DMS153 treated with DMSO at 0.1 percent for 48 hours (cell line): ENCODE data around the gene BRAT1.
"Not testable (repeated sequence)": the region's sequence is repeated elsewhere in the genome, so short reads cannot be mapped to it uniquely, and the experiment has no call there.

ENCODE experiments used
- DNase-seq: peaks from one replicate; lab custom pipeline; 2025; ENCODE audit not compliant: unreplicated experiment; lab: John Stamatoyannopoulos, UW

Gene BRAT1

GRCh38 chr7:2539031-2539911, 16.1 kb downstream of the BRAT1 start:
- no peak for DNase-seq

DNA sequence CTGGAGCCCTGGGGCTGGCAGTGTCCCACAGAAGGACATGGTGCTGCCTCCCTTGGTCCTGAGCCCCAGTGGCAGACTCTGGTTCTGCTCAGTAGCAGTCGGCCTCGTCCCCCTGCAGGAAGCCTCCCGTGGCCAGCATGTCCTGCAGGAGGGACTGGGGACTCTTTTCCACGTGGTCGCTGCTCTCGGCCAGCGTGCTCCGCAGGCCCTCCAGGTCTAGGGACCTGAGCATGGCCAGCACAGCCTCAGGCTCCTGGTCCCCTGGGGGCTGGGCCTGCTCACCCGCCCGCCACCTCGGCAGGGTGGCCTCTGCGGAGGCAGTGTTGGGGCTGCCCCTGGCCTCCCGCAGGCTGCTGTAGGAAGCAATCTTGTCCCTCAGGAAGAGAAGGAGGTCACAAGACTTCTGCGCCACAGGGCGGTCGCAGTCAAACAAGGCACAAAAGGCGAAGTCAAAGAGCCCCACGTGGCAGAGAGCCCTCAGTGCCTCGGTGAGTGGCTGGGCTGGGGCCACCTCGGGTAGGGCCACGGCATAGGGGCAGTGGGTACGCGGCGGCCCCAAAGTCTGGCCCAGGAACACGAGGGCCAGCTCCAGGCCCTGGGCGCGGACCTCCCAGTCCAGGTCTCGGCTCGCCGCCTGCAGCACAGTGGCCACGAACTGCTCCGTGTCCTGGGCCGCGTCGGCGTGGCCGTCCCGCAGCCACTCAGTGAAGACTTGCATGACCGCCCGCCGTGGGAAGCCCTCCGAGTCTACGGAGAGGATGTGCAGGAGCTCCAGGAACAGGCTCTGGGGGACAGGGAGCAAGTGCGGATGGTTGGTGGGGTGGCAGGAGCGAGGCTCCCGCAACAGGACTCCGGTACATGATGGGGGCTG, 17.1 kb downstream of the BRAT1 start:
- no peak for DNase-seq

GRCh38 chr7:2535872-2536627, 19.3 kb downstream of the BRAT1 start:
- not testable (repeated sequence) for DNase-seq

- not testable (repeated sequence) for DNase-seq
Observed at GRCh38 chr7:2534214-2534613, 21.1 kb downstream of the BRAT1 start.

- DNase-seq: not testable (repeated sequence)
Observed at GRCh38 chr7:2533566-2533965, 21.8 kb downstream of the BRAT1 start.

GRCh38 chr7:2532816-2533215, 22.5 kb downstream of the BRAT1 start:
- DNase-seq: not testable (repeated sequence)

- peak; percentile 41 for DNase-seq
Observed at GRCh38 chr7:2532199-2532772, 23.0 kb downstream of the BRAT1 start.

DNA sequence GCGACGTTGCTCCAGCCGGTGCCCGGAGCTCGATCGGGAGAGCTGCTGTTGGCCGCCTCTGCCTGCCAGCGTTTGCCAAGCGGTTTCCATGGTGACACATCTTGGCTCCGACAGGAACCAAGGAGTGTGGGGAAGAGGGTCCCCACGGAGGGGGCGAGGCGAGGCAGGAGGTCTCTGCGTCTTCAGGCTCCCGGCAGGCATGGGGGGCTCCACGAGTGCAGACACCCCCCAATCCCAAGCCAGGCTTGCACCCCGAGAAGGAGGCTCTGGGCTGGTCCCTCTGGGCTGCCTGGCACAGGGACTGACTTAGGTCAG, 23.6 kb downstream of the BRAT1 start:
- not testable (repeated sequence) for DNase-seq

- DNase-seq: peak; percentile 85
Observed at GRCh38 chr7:2530994-2531795, 24.1 kb downstream of the BRAT1 start.

DNA sequence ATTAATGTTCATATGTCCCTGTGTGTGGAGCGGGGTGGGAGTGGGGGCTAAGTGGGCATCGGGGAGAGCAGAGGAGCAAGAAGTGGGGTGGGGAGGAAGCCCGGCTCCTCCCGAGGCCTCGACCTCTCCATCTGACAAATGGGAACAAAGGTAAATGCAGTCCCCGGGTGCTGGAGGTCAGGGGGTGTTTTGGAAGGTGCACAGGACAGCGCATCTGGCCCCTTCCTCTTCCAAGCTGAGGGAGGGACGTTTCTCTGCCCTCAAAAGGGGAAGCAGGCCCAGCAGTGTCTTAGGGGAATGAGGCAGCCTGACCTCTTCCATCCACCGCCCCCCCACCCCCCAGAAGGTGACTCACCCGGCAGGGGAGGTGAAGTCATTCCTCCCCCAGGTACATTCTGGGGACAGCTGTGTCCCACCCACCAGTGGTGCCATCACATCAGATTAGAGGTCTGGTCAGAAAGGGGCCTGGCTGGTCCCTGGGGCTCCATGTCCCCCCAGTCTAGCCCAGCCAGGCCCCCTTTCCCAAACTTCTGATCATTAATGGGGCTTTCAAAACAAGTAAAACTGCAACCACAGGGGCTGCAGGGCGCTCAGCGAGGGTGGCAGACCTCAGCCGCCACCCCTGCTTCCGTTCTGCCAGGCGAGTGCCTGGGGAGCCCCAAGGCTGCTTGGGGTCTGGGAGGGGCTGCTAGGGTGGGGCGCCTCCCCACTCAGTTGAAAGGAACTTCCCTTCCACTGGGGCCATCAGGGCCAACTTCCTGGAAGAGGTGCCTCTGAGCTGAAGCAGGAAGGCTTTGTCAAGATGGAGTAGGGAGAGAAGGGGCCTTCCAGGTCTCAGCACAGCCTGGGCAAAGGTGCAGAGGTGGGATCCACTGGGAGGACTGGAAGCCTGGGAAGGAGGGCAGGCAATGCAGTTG, 25.0 kb downstream of the BRAT1 start:
- DNase-seq: peak; percentile 85

- peak; percentile 28 for DNase-seq
Observed at GRCh38 chr7:2529161-2530070, 25.9 kb downstream of the BRAT1 start.

DNA sequence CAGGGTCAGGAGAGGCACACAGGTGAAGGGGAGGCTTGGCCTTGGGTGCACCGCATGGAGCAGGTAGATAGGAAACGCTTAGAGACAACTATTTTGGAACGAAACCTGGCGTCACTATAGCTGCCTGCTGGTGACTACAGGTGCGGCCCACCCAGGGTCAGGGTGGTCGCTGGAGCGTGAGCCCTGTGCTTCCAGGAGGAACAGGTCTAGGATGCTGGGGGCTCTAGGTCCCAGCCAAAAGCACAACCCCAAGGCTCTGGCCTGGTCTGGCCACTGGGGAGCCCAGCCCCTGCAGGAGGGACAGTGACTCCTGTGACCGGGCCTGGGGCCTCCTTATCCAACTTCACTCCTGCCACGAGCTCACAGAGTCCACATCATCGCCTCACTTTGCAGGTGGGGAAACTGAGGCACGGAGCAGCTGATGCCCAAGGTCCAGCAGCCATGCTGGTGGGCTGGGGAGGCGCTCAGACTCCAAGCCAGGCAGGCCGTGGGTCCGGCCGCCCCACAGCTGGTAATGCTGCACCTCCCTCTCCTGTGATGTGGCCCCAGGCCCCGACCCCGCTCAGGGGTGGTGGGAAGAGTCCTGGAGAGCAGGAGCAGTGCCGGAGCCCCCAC, 26.7 kb downstream of the BRAT1 start:
- no peak for DNase-seq

GRCh38 chr7:2527505-2528467, 27.5 kb downstream of the BRAT1 start:
- DNase-seq: peak; percentile 74

GRCh38 chr7:2526659-2527504, 28.4 kb downstream of the BRAT1 start:
- DNase-seq: no peak
